Large intestine (tissue), 3 donors: ENCODE data around the gene MRPL51. TPM values are rescaled to one million over a fixed set of nuclear protein-coding genes. Genes with fewer than 3 reads are reported as not detected.
"Not testable (repeated sequence)": the region's sequence is repeated elsewhere in the genome, so short reads cannot be mapped to it uniquely, and the experiment has no call there.

Source experiments
- DNase-seq, 2 donors: peaks; one replicate each; pipeline versions ENCODE4 v3.0.0 to v3.0.0-alpha.2; 2013
- H3K27ac ChIP-seq: one replicate; pipeline ENCODE4 v1.5.1; 2013; ENCODE audit warnings: low read length
- H3K27me3 ChIP-seq: 2 replicates; pipeline ENCODE4 v1.6.1; 2013; ENCODE audit warnings: low read length; ENCODE audit not compliant: control insufficient read depth, insufficient read depth
- H3K36me3 ChIP-seq: 2 replicates; pipeline ENCODE4 v1.6.1; 2013; ENCODE audit warnings: low read length; ENCODE audit not compliant: control insufficient read depth, insufficient read depth
- H3K4me1 ChIP-seq: one replicate; pipeline ENCODE4 v1.6.1; 2013; ENCODE audit warnings: low read length; ENCODE audit not compliant: control insufficient read depth, insufficient read depth
- H3K4me3 ChIP-seq: one replicate; pipeline ENCODE4 v1.5.1; 2013; ENCODE audit warnings: low read length
- H3K9me3 ChIP-seq: one replicate; pipeline ENCODE4 v1.6.1; 2013; ENCODE audit warnings: mild to moderate bottlenecking, low read depth, low read length, moderate library complexity; ENCODE audit not compliant: control insufficient read depth
- WGBS: methylation state at CpG from one replicate; pipeline ENCODE4 v1.1.5; 2013; ENCODE audit warnings: low lambda C conversion rate; ENCODE audit not compliant: insufficient coverage; 5-methylcytosine and 5-hydroxymethylcytosine counted together
- polyA plus RNA-seq: library from polyadenylated mRNA; unstranded; fragments of 120-200 nt; gene quantifications from one replicate; pipeline ENCODE4 v1.2.1, GENCODE V29; 2013

MRPL51 gene
- polyA plus RNA-seq, 1 donor, result 103 TPM

GRCh38 chr12:6488240-6488639 lies 4.8 kb downstream of the MRPL51 start:
- Histone ChIP-seq H3K27me3 (no peaks in the 10 kb centered on the region), H3K36me3 (peaks cover 5% of the 10 kb centered on the region), H3K4me3 (no peak overlapping the region), H3K4me1 (peaks cover 6% of the 10 kb centered on the region), H3K27ac (no peak overlapping the region), H3K9me3 (no peaks in the 10 kb centered on the region)
- DNase-seq, result no peak
- WGBS, result no CpG with 5 or more reads among the region's 1 CpG

DNA sequence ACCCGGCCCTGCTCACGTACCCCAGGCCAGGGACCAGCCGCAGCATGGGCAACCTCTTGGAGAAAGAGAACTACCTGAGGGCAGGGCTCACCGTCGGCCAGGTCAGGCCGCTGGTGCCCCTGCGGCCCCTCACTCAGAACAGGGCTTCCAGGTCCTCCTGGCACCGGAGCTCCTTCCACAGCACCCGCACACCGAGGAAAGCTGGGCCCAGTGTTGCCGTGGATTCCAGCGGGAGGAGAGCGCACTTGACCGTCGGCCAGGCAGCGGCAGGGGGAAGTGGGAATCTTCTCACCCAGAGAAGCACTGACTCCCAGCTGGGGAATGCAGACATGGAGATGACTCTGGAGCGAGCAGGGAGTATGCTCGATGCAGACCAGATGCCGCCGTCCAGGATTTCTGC lies 14.6 kb downstream of the MRPL51 start:
- no CpG with 5 or more reads among the region's 20 CpGs for WGBS
- H3K27ac ChIP-seq, result no peak overlapping the region
- H3K27me3 ChIP-seq, result no peaks in the 10 kb centered on the region
- no peaks in the 10 kb centered on the region for H3K4me1 ChIP-seq
- H3K9me3 ChIP-seq, result peaks cover 6% of the 10 kb centered on the region
- no peak overlapping the region for H3K4me3 ChIP-seq
- no peaks in the 10 kb centered on the region for H3K36me3 ChIP-seq
- DNase-seq, result no peak

GRCh38 chr12:6477601-6478377 lies 15.3 kb downstream of the MRPL51 start:
- H3K36me3 ChIP-seq, H3K9me3 ChIP-seq, H3K27me3 ChIP-seq, DNase-seq, H3K27ac ChIP-seq, H3K4me1 ChIP-seq, H3K4me3 ChIP-seq: not testable (repeated sequence)
- no CpG with 5 or more reads among the region's 37 CpGs for WGBS

GRCh38 chr12:6476489-6476888 lies 16.6 kb downstream of the MRPL51 start:
- Histone ChIP-seq H3K4me1 (no peaks in the 10 kb centered on the region), H3K27ac (no peak overlapping the region)

GRCh38 chr12:6475233-6475975 lies 17.7 kb downstream of the MRPL51 start:
- no CpG with 5 or more reads among the region's 48 CpGs for WGBS
- not testable (repeated sequence) for H3K36me3 ChIP-seq, H3K4me3 ChIP-seq, H3K9me3 ChIP-seq, H3K4me1 ChIP-seq, H3K27ac ChIP-seq, DNase-seq, H3K27me3 ChIP-seq

More at GRCh38 chr12:6476489-6476888, 16.6 kb downstream of the MRPL51 start:
- no peaks in the 10 kb centered on the region for H3K36me3 ChIP-seq
- peaks cover 6% of the 10 kb centered on the region for H3K9me3 ChIP-seq
- WGBS, result 50% methylated on average over 1 of the region's 3 CpGs
- H3K27me3 ChIP-seq, result no peaks in the 10 kb centered on the region
- no peak for DNase-seq
- H3K4me3 ChIP-seq, result no peak overlapping the region

DNA sequence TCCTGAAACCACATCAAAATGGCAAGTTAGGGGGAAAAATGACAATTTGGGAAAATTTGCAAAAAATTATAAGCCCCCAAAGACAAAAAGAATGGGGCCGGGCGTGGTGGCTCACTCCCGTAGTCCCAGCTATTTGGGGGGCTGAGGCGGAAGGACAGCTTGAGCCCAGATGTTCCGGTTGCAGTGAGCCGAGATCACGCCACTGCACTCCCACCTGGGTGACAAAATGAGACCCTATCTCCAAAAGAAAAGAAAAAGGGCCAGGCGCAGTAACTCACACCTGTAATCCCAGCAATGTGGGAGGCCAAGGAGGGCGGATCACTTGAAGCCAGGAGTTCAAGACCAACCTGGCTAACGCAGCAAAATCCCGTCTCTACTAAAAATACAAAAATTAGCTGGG lies 20.6 kb downstream of the MRPL51 start:
- no peak overlapping the region for H3K27ac ChIP-seq
- H3K4me3 ChIP-seq, result no peak overlapping the region
- peaks cover 8% of the 10 kb centered on the region for H3K4me1 ChIP-seq
- H3K36me3 ChIP-seq, result no peaks in the 10 kb centered on the region
- WGBS, result no CpG with 5 or more reads among the region's 11 CpGs
- no peaks in the 10 kb centered on the region for H3K27me3 ChIP-seq
- no peak for DNase-seq
- peaks cover 5% of the 10 kb centered on the region for H3K9me3 ChIP-seq

DNA sequence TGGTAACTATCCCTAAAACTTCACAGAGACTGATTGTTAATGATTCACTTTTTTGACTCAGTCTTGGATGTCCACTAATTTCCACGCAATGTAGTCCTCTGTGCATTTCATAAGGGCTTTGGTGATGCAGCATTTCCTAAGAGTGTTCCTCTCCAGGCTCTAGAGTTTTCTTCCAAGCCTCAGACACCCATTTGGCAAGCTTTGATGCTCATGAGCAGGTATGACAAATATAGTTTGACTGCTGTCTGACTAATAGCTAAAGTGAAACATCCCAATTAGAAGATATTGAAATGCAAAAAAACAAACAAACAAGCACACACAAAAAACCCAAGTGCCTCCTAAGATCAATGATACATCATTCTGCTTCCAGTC lies 21.1 kb downstream of the MRPL51 start:
- Histone ChIP-seq H3K27me3 (no peaks in the 10 kb centered on the region), H3K4me3 (no peak overlapping the region), H3K36me3 (no peaks in the 10 kb centered on the region), H3K4me1 (peaks cover 8% of the 10 kb centered on the region), H3K9me3 (peaks cover 4% of the 10 kb centered on the region), H3K27ac (no peak overlapping the region)
- WGBS, result no CpG with 5 or more reads among the region's 1 CpG
- no peak for DNase-seq

DNA sequence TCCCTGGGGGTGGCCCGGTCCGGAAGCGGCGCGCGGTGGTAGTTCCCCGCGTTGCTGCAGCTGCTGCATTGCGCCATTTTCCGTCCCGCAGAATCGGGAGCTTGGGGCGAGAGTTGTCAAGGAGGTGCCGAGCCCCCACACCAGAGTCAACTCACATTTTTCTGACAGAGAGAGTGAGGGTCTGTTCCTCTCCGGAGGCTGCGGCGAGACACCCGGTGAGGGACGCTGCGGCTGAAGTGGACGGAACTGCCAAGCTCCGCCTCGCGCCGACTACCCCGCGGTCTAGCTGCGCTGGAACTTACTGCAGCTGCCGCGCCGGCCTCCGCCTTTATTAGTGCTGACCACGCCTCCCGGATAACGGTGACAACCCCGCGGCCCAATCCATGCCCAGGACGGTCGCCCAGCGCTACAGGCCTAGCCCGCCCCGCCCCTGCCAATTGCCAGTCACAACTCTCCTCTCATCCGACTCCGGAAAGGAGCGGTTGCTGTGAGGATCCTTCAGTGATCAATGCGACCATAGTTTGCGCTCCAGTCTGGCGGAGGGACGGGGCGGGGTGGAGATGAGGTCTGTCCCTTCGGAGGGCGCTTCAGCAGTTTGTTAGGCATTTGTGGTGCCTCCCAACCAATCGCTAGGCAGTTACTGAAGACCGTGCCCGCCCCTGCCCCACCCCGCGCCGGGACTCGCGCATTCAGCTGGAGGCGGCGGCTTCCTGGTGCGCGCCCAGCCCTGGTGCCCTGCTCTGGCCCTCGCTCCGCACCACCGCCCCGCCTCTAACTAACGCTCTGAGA lies 22.5 kb downstream of the MRPL51 start, which contains the start of gene VAMP1:
Gene VAMP1, minus strand, starts transcription at position 303 of the 789 bp plus-strand sequence. Its CDS starts 146 bp downstream, at position 157.
- WGBS, result no CpG with 5 or more reads among the region's 69 CpGs
- H3K27me3 ChIP-seq, result no peaks in the 10 kb centered on the region
- H3K36me3 ChIP-seq, result peaks cover 10% of the 10 kb centered on the region
- peaks cover 8% of the 10 kb centered on the region for H3K4me1 ChIP-seq
- peak within 1 kb of the TSS; percentile 63 for H3K4me3 ChIP-seq
- H3K9me3 ChIP-seq, result peaks cover 4% of the 10 kb centered on the region
- H3K27ac ChIP-seq, result peak within 1 kb of the TSS; percentile 80
- peak; percentile 95 to 98 for DNase-seq

GRCh38 chr12:6469609-6470374 lies 23.3 kb downstream of the MRPL51 start:
- peak overlapping the region; percentile 63 for H3K4me3 ChIP-seq
- peaks cover 8% of the 10 kb centered on the region for H3K4me1 ChIP-seq
- peak overlapping the region; percentile 50 for H3K27ac ChIP-seq
- no peaks in the 10 kb centered on the region for H3K27me3 ChIP-seq
- peaks cover 13% of the 10 kb centered on the region for H3K36me3 ChIP-seq
- H3K9me3 ChIP-seq, result peaks cover 4% of the 10 kb centered on the region
- DNase-seq, result no peak
- 50% methylated on average over 2 of the region's 16 CpGs for WGBS
